CD14-positive monocyte (primary cell): Measurements from ENCODE around the gene NOM1. TPM values are rescaled to one million over a fixed set of nuclear protein-coding genes. Genes with fewer than 3 reads are reported as not detected.

Experiments used
- DNase-seq, 3 donors: peaks; one replicate each; pipeline ENCODE4 v3.0.0-alpha.2; 2011 to 2022
- H2AFZ ChIP-seq: 2 replicates; pipeline ENCODE4 v1.6.0; 2012; ENCODE audit warnings: mild to moderate bottlenecking, low read depth, low read length, inconsistent platforms; ENCODE audit not compliant: insufficient read depth, poor library complexity, severe bottlenecking
- H3K27ac ChIP-seq, 2 donors: 1 replicate in 1 of 2; 2 replicates in 1 of 2; pipeline ENCODE4 v1.5.1; 2012 to 2013; ENCODE audit warnings: low read length in 2 of 2, control low read depth in 1 of 2, inconsistent platforms in 1 of 2, low read depth in 1 of 2, mild to moderate bottlenecking in 1 of 2
- H3K27me3 ChIP-seq, 2 donors: one replicate each; pipeline versions ENCODE4 v1.6.0 to v1.6.1; 2011 to 2013; ENCODE audit warnings: low read length in 2 of 2; ENCODE audit not compliant: control insufficient read depth in 2 of 2, insufficient read depth in 2 of 2
- H3K36me3 ChIP-seq, 2 donors: replicated peaks in 1 of 2; 1 replicate in 1 of 2; 2 replicates in 1 of 2; pipeline versions ENCODE4 v1.5.1 to v1.6.1; 2012 to 2013; ENCODE audit warnings: low read length in 2 of 2, control low read depth in 1 of 2, inconsistent platforms in 1 of 2, mild to moderate bottlenecking in 1 of 2; ENCODE audit not compliant: insufficient read depth in 2 of 2, control insufficient read depth in 1 of 2
- H3K4me1 ChIP-seq, 2 donors: 1 replicate in 1 of 2; 2 replicates in 1 of 2; pipeline versions ENCODE4 v1.5.1 to v1.6.1; 2012 to 2013; ENCODE audit warnings: low read length in 2 of 2, control low read depth in 1 of 2, inconsistent platforms in 1 of 2, mild to moderate bottlenecking in 1 of 2, moderate library complexity in 1 of 2; ENCODE audit not compliant: insufficient read depth in 2 of 2, control insufficient read depth in 1 of 2
- H3K4me2 ChIP-seq: replicated peaks from 2 replicates; pipeline ENCODE3; 2012; ENCODE audit warnings: low read length, moderate library complexity, mild to moderate bottlenecking; ENCODE audit not compliant: poor library complexity, severe bottlenecking; ENCODE audit errors: extremely low read depth
- H3K4me3 ChIP-seq, 3 experiments: fragments of 200-600 bp in 1 of 3; sonication (generic) in 1 of 3; replicated peaks in 1 of 3; 1 replicate in 2 of 3; 2 replicates in 1 of 3; pipeline ENCODE4 v1.5.1; 2011 to 2013; ENCODE audit warnings: low read length in 3 of 3, mild to moderate bottlenecking in 3 of 3, control low read depth in 2 of 3, low read depth in 2 of 3, inconsistent platforms in 1 of 3, moderate library complexity in 1 of 3
- H3K79me2 ChIP-seq: 2 replicates; pipeline ENCODE4 v1.6.0; 2012; ENCODE audit warnings: mild to moderate bottlenecking, control low read depth, inconsistent platforms, low read length, moderate library complexity; ENCODE audit not compliant: insufficient read depth
- H3K9ac ChIP-seq: 2 replicates; pipeline ENCODE4 v1.6.0; 2017; ENCODE audit warnings: low read length, mild to moderate bottlenecking; ENCODE audit not compliant: insufficient read depth, poor library complexity, severe bottlenecking
- H3K9me3 ChIP-seq, 2 donors: replicated peaks in 1 of 2; 1 replicate in 1 of 2; 2 replicates in 1 of 2; pipeline versions ENCODE4 v1.5.1 to v1.6.1; 2012 to 2013; ENCODE audit warnings: low read length in 2 of 2, control low read depth in 1 of 2; ENCODE audit not compliant: control insufficient read depth in 1 of 2, insufficient read depth in 1 of 2
- H4K20me1 ChIP-seq: 2 replicates; pipeline ENCODE4 v1.6.0; 2012; ENCODE audit warnings: mild to moderate bottlenecking, low read length, control low read depth, moderate library complexity; ENCODE audit not compliant: insufficient read depth
- H3K27ac Mint-ChIP-seq, 7 donors: one replicate each; pipeline ENCODE4 v1.8.0; 2020; ENCODE audit warnings: mild to moderate bottlenecking in 7 of 7, mixed read lengths in 7 of 7, moderate library complexity in 6 of 7, inconsistent platforms in 2 of 7
- H3K27me3 Mint-ChIP-seq, 3 donors: one replicate each; pipeline ENCODE4 v1.8.0; 2021 to 2022; ENCODE audit warnings: low read depth in 3 of 3, mild to moderate bottlenecking in 3 of 3, mixed read lengths in 3 of 3, moderate library complexity in 3 of 3, inconsistent platforms in 1 of 3
- H3K36me3 Mint-ChIP-seq, 2 donors: one replicate each; pipeline ENCODE4 v1.8.0; 2020; ENCODE audit warnings: mixed read lengths in 2 of 2, inconsistent platforms in 1 of 2, mild to moderate bottlenecking in 1 of 2
- H3K4me1 Mint-ChIP-seq: one replicate; pipeline ENCODE4 v1.8.0; 2020; ENCODE audit warnings: mild to moderate bottlenecking, mixed read lengths
- H3K4me3 Mint-ChIP-seq, 2 donors: one replicate each; pipeline ENCODE4 v1.8.0; 2020; ENCODE audit warnings: mild to moderate bottlenecking in 2 of 2, mixed read lengths in 2 of 2, moderate library complexity in 1 of 2
- H3K9me3 Mint-ChIP-seq, 7 donors: one replicate each; pipeline ENCODE4 v1.8.0; 2020 to 2022; ENCODE audit warnings: mixed read lengths in 7 of 7, mild to moderate bottlenecking in 6 of 7, moderate library complexity in 6 of 7, inconsistent platforms in 2 of 7
- CTCF ChIP-seq: fragments of 200-600 bp; IDR thresholded peaks from one replicate; pipeline ENCODE4 v1.8.0; 2022; ENCODE audit warnings: antibody characterized with exemption, mild to moderate bottlenecking
- WGBS: methylation state at CpG from one replicate; pipeline ENCODE4 v1.1.5; 2013; ENCODE audit warnings: missing lambda C conversion rate; ENCODE audit not compliant: insufficient coverage; 5-methylcytosine and 5-hydroxymethylcytosine counted together
- intact Hi-C, 2 donors: fragments of 100-400 bp; cut with micrococcal nuclease; formaldehyde crosslinking; loops; one replicate each; pipeline versions ENCODE4 v1.15.0 to v1.15.1; 2023
- polyA plus RNA-seq, 3 donors: library from polyadenylated mRNA; depleted of rRNA in 1 of 3; unstranded in 2 of 3; stranded (reverse) in 1 of 3; fragments of 300-500 nt in 2 of 3; fragments of >200 nt in 1 of 3; fragmentation: Illumina TruSeq in 2 of 3; gene quantifications; 1 replicate in 2 of 3; 2 replicates in 1 of 3; pipeline ENCODE4 v1.2.3, GENCODE V29; 2012 to 2021

NOM1 gene
- polyA plus RNA-seq, 3 donors, result 0.89 to 11.5 (median 1.9) TPM

- H3K4me3 Mint-ChIP-seq, result no peak overlapping the region
- no peaks in the 10 kb centered on the region for H3K9me3 Mint-ChIP-seq
- Histone ChIP-seq H3K79me2 (no peaks in the 10 kb centered on the region), H3K27me3 (no peaks in the 10 kb centered on the region), H3K9ac (no peak overlapping the region), H3K9me3 (no peaks in the 10 kb centered on the region), H3K36me3 (peaks cover 91 to 99% of the 10 kb centered on the region in 2 donors), H3K4me2 (no peak overlapping the region), H3K4me1 (no peaks in the 10 kb centered on the region), H4K20me1 (no peaks in the 10 kb centered on the region), H3K4me3 (no peak overlapping the region), H3K27ac (no peak overlapping the region), H2AFZ (no peak overlapping the region)
- H3K27me3 Mint-ChIP-seq, result peaks cover 0 to 3% (median 2%) of the 10 kb centered on the region in 3 donors
- WGBS, result 96% methylated on average over 18 of the region's 18 CpGs
- no peak for TF ChIP-seq CTCF
- H3K4me1 Mint-ChIP-seq, result no peaks in the 10 kb centered on the region
- intact Hi-C loops, result no loop called here
- no peak overlapping the region for H3K27ac Mint-ChIP-seq
- no peak for DNase-seq
- peaks cover 88 to 92% of the 10 kb centered on the region in 2 donors for H3K36me3 Mint-ChIP-seq
These were observed 12.6 kb downstream of the NOM1 start for GRCh38 chr7:156962145-156962544.

DNA sequence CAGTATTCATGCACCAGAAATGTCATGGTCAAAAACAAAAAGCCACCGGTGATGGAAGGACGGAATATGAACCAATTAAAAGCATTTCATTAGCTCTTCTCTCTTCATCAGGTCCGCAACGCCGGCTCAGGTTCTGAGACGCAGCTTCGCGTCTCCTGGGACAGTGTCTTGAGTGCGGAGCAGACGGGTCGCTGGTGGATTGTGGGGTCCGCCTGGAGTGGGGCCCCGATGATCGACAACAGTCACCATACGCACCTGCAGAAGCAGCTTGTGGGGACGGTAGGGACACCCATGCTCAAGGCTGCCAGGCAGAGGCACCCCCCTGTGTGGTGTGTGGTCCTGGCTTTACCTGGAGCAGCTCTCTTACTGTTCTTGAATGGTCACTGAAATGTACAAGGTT is 13.4 kb downstream of the NOM1 start:
- Mint-ChIP-seq H3K9me3 (no peaks in the 10 kb centered on the region), H3K4me1 (no peaks in the 10 kb centered on the region), H3K36me3 (peaks cover 93 to 98% of the 10 kb centered on the region in 2 donors), H3K27ac (no peak overlapping the region), H3K27me3 (peaks cover 0 to 3% (median 2%) of the 10 kb centered on the region in 3 donors), H3K4me3 (no peak overlapping the region)
- Histone ChIP-seq H2AFZ (no peak overlapping the region), H3K9ac (no peak overlapping the region), H3K36me3 (peaks cover 94 to 99% of the 10 kb centered on the region in 2 donors), H4K20me1 (no peaks in the 10 kb centered on the region), H3K27me3 (no peaks in the 10 kb centered on the region), H3K79me2 (no peaks in the 10 kb centered on the region), H3K9me3 (no peaks in the 10 kb centered on the region), H3K4me2 (no peak overlapping the region), H3K4me3 (no peak overlapping the region), H3K27ac (no peak overlapping the region), H3K4me1 (no peaks in the 10 kb centered on the region)
- DNase-seq, result no peak
- intact Hi-C loops, result no loop called here
- 94% methylated on average over 8 of the region's 16 CpGs for WGBS
- TF ChIP-seq CTCF, result no peak
